Measurements from ENCODE around the gene SH2D1B. TPM values are rescaled to one million over a fixed set of nuclear protein-coding genes. Genes with fewer than 3 reads are reported as not detected.
A peak's percentile ranks its signal among the peaks of the same experiment; 100 is the strongest.

The SH2D1B gene
- total and polyA plus RNA-seq, 10 donors: 0.85 to 11.0 (median 4.6) TPM

- TF ChIP-seq POLR2AphosphoS5 (IDR thresholded peaks at IDR 0.05) (no peak), POLR2A (IDR thresholded peaks at IDR 0.05) (no peak), CTCF (IDR thresholded peaks at IDR 0.05 in 8 of 11, conservative IDR thresholded peaks at IDR 0.05 in 3 of 11) (no peak)
- 84 to 93% (median 92%) methylated on average over 10 of the region's 10 CpGs for WGBS, 5 donors
- Histone ChIP-seq H3K4me3 (no peak overlapping the region), H3K36me3 (peaks cover 0 to 27% (median 0%) of the 10 kb centered on the region in 6 donors), H3K4me1 (no peaks in the 10 kb centered on the region), H3K9me3 (no peaks in the 10 kb centered on the region), H3K27me3 (replicated peaks in 1 of 7) (peaks cover 0 to 8% (median 0%) of the 10 kb centered on the region in 7 donors), H3K27ac (no peak overlapping the region)
- DNase-seq: no peak
- intact Hi-C loops (cut with DNase I; ENCODE audit: low total_unique reads): no loop called here
Measured at GRCh38 chr1:162367772-162368171, 44.2 kb downstream of the SH2D1B start.

GRCh38 chr1:162367073-162367472, 44.9 kb downstream of the SH2D1B start:
- H3K9me3 ChIP-seq: no peaks in the 10 kb centered on the region
- H3K36me3 ChIP-seq: peaks cover 0 to 27% (median 0%) of the 10 kb centered on the region in 6 donors
- WGBS, 5 donors: 75 to 95% (median 85%) methylated on average over 35 to 36 of the region's 36 CpGs
- no peak for DNase-seq
- H3K27ac ChIP-seq: no peak overlapping the region
- intact Hi-C loops (cut with DNase I; ENCODE audit: low total_unique reads): no loop called here
- H3K4me1 ChIP-seq: no peaks in the 10 kb centered on the region
- peak overlapping the region in 3 of 8 donors; percentile 3 to 39 (median 8) for H3K4me3 ChIP-seq
- no peak for TF ChIP-seq POLR2A (IDR thresholded peaks at IDR 0.05)
- no peak for TF ChIP-seq POLR2AphosphoS5 (IDR thresholded peaks at IDR 0.05)
- TF ChIP-seq CTCF (IDR thresholded peaks at IDR 0.05 in 8 of 11, conservative IDR thresholded peaks at IDR 0.05 in 3 of 11): no peak
- H3K27me3 ChIP-seq (replicated peaks in 1 of 7): peaks cover 0 to 8% (median 0%) of the 10 kb centered on the region in 7 donors

- no peak overlapping the region for H3K27ac ChIP-seq
- intact Hi-C loops (cut with DNase I; ENCODE audit: low total_unique reads): no loop called here
- peaks cover 0 to 8% (median 0%) of the 10 kb centered on the region in 7 donors for H3K27me3 ChIP-seq (replicated peaks in 1 of 7)
- TF ChIP-seq POLR2A (IDR thresholded peaks at IDR 0.05) (no peak), CTCF (IDR thresholded peaks at IDR 0.05 in 8 of 11, conservative IDR thresholded peaks at IDR 0.05 in 3 of 11) (no peak), POLR2AphosphoS5 (IDR thresholded peaks at IDR 0.05) (no peak)
- DNase-seq: no peak
- peaks cover 0 to 27% (median 0%) of the 10 kb centered on the region in 6 donors for H3K36me3 ChIP-seq
- H3K4me1 ChIP-seq: no peaks in the 10 kb centered on the region
- H3K4me3 ChIP-seq: peak overlapping the region in 3 of 8 donors; percentile 3 to 39 (median 8)
- no peaks in the 10 kb centered on the region for H3K9me3 ChIP-seq
- WGBS, 5 donors: 78 to 88% (median 84%) methylated on average over 9 of the region's 9 CpGs
Measured at GRCh38 chr1:162366671-162367070, 45.3 kb downstream of the SH2D1B start.

- no peak for DNase-seq
- Histone ChIP-seq H3K4me3 (no peak overlapping the region), H3K27ac (no peak overlapping the region), H3K36me3 (peaks cover 0 to 27% (median 0%) of the 10 kb centered on the region in 6 donors), H3K4me1 (no peaks in the 10 kb centered on the region), H3K27me3 (replicated peaks in 1 of 7) (peaks cover 0 to 8% (median 0%) of the 10 kb centered on the region in 7 donors), H3K9me3 (no peaks in the 10 kb centered on the region)
- TF ChIP-seq POLR2A (IDR thresholded peaks at IDR 0.05) (no peak), POLR2AphosphoS5 (IDR thresholded peaks at IDR 0.05) (no peak), CTCF (IDR thresholded peaks at IDR 0.05 in 8 of 11, conservative IDR thresholded peaks at IDR 0.05 in 3 of 11) (no peak)
- WGBS, 5 donors: 63 to 71% (median 67%) methylated on average over 4 of the region's 4 CpGs
- intact Hi-C loops (cut with DNase I; ENCODE audit: low total_unique reads): no loop called here
Measured at GRCh38 chr1:162366149-162366548, 45.8 kb downstream of the SH2D1B start.

Measured in spleen (tissue), 11 donors.